GM20000 (cell line): Measurements from ENCODE around the gene DTNA.

ENCODE experiments used
- DNase-seq: peaks from one replicate; pipeline ENCODE4 v3.0.0; 2012; ENCODE audit warnings: low spot score
- CTCF ChIP-seq: IDR thresholded peaks from 2 replicates; pipeline ENCODE4 v1.5.1; 2012; ENCODE audit warnings: mild to moderate bottlenecking, control low read depth; ENCODE audit errors: extremely low read depth, missing control alignments

Gene DTNA

GRCh38 chr18:34738175-34738894 is 28.2 kb downstream of the DTNA start:
- TF ChIP-seq CTCF = no peak
- no peak for DNase-seq

- no peak for TF ChIP-seq CTCF
- DNase-seq = no peak
Observed at GRCh38 chr18:34740101-34740500, 30.0 kb downstream of the DTNA start.

- no peak for DNase-seq
- TF ChIP-seq CTCF = no peak
Observed at GRCh38 chr18:34740724-34741123, 30.6 kb downstream of the DTNA start.

GRCh38 chr18:34741401-34741800 is 31.3 kb downstream of the DTNA start:
- no peak for TF ChIP-seq CTCF
- DNase-seq = no peak

- no peak for TF ChIP-seq CTCF
Observed at GRCh38 chr18:34742891-34743341, 32.8 kb downstream of the DTNA start.

GRCh38 chr18:34744569-34744968 is 34.5 kb downstream of the DTNA start:
- DNase-seq = no peak
- TF ChIP-seq CTCF = no peak

More at GRCh38 chr18:34742891-34743341, 32.8 kb downstream of the DTNA start:
- no peak for DNase-seq

- no peak for TF ChIP-seq CTCF
- DNase-seq = no peak
Observed at GRCh38 chr18:34746614-34747013, 36.5 kb downstream of the DTNA start.
